HepG2 (cell line): ENCODE data around the gene OOSP1.

Experiments
- ARID3A ChIP-seq: IDR thresholded peaks from 2 replicates; pipeline ENCODE4 v1.6.1; 2012; ENCODE audit warnings: low read depth, low read length, improper control_type of control experiment
- FOXP1 ChIP-seq, 2 experiments: fragments of 450-650 bp in 1 of 2; IDR thresholded peaks; 2 replicates each; pipeline ENCODE4 v1.6.1; 2017 to 2018; ENCODE audit warnings: antibody characterized with exemption in 1 of 2
- HDAC1 ChIP-seq: sonication (generic); formaldehyde crosslinking; IDR thresholded peaks from 2 replicates; pipeline ENCODE4 v1.5.1; 2020; ENCODE audit warnings: mild to moderate bottlenecking, missing genetic modification reagents
- HMGXB4 ChIP-seq, 2 experiments: sonication (generic) in 1 of 2; formaldehyde crosslinking in 1 of 2; IDR thresholded peaks; 2 replicates each; pipeline versions ENCODE4 v1.4.0 to v1.6.1; 2018 to 2020; ENCODE audit warnings: missing genetic modification reagents in 2 of 2, borderline replicate concordance in 1 of 2, low read depth in 1 of 2, mild to moderate bottlenecking in 1 of 2, missing biosample characterization in 1 of 2
- NFIC ChIP-seq: IDR thresholded peaks from 2 replicates; pipeline ENCODE4 v1.6.1; 2012; ENCODE audit warnings: mild to moderate bottlenecking, low read length, inconsistent platforms
- POLR2AphosphoS5 ChIP-seq: IDR thresholded peaks from 2 replicates; pipeline ENCODE4 v1.6.1; 2012; ENCODE audit warnings: low read depth, low read length
- STAG1 ChIP-seq: sonication (generic); formaldehyde crosslinking; IDR thresholded peaks from 2 replicates; pipeline ENCODE4 v1.4.0; 2020; ENCODE audit warnings: missing genetic modification reagents
- ZFP36 ChIP-seq: fragments of 150-350 bp; IDR thresholded peaks from 2 replicates; pipeline ENCODE4 v1.6.1; 2018; ENCODE audit warnings: borderline replicate concordance, low read length, low read depth; ENCODE audit not compliant: partially characterized antibody
- ZFP36L2 ChIP-seq: sonication (generic); formaldehyde crosslinking; IDR thresholded peaks from 2 replicates; pipeline ENCODE4 v1.4.0; 2020; ENCODE audit warnings: missing genetic modification reagents
- ZFP91 ChIP-seq: sonication (generic); formaldehyde crosslinking; IDR thresholded peaks from 2 replicates; pipeline ENCODE4 v1.9.0; 2022; ENCODE audit warnings: missing genetic modification reagents, mild to moderate bottlenecking, borderline replicate concordance
- ZNF232 ChIP-seq: sonication (generic); formaldehyde crosslinking; IDR thresholded peaks from 2 replicates; pipeline ENCODE4 v1.4.0; 2020; ENCODE audit warnings: missing genetic modification reagents, borderline replicate concordance
- ZNF24 ChIP-seq: fragments of 450-650 bp; IDR thresholded peaks from 2 replicates; pipeline ENCODE4 v1.6.1; 2017; ENCODE audit warnings: antibody characterized with exemption, mild to moderate bottlenecking
- TF ChIP-seq, protein P1 (sequence below): sonication (generic); formaldehyde crosslinking; IDR thresholded peaks from 2 replicates; pipeline ENCODE4 v1.4.0; 2020; ENCODE audit warnings: missing genetic modification reagents
- TF ChIP-seq, protein P2 (sequence below): sonication (generic); formaldehyde crosslinking; IDR thresholded peaks from 2 replicates; pipeline ENCODE4 v1.9.0; 2021; ENCODE audit warnings: missing genetic modification reagents, borderline replicate concordance

DNA sequence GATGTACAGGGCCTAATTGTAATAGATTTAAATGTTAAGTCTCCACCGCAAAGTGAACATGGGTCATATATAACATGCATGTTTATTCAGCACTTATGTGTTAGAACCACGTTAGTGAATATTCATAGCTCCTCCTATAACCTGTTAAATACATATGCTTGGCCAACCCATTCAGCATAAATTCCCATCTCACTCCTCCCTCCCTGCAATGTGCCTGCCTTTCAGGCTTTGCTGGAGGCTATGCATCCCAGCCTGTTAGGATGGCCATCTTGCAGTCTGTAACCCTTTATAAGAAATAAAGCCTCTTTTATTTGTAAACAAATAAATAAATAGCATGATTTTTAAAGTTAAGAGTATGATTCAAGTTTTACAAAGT is 23.9 kb downstream of the OOSP1 start:
- TF ChIP-seq ZFP91 (CRISPR knock-in tag) (no peak), HMGXB4 (CRISPR knock-in tag; IDR thresholded peaks at IDR 0.05; ENCODE audit: borderline replicate concordance in 1 of 2, low read depth in 1 of 2) (no peak), ZFP36 (no peak), HDAC1 (CRISPR knock-in tag) (no peak), POLR2AphosphoS5 (no peak), ARID3A (no peak), STAG1 (CRISPR knock-in tag) (no peak), NFIC (no peak), ZNF232 (CRISPR knock-in tag) (no peak), FOXP1 (IDR thresholded peaks at IDR 0.05) (no peak), FOXP1 (CRISPR knock-in tag; IDR thresholded peaks at IDR 0.05) (no peak), ZFP36L2 (CRISPR knock-in tag) (no peak), ZNF24 (no peak)
- TF ChIP-seq, protein P1, sequence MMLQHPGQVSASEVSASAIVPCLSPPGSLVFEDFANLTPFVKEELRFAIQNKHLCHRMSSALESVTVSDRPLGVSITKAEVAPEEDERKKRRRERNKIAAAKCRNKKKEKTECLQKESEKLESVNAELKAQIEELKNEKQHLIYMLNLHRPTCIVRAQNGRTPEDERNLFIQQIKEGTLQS (CRISPR knock-in tag): no peak
- TF ChIP-seq, protein P2, sequence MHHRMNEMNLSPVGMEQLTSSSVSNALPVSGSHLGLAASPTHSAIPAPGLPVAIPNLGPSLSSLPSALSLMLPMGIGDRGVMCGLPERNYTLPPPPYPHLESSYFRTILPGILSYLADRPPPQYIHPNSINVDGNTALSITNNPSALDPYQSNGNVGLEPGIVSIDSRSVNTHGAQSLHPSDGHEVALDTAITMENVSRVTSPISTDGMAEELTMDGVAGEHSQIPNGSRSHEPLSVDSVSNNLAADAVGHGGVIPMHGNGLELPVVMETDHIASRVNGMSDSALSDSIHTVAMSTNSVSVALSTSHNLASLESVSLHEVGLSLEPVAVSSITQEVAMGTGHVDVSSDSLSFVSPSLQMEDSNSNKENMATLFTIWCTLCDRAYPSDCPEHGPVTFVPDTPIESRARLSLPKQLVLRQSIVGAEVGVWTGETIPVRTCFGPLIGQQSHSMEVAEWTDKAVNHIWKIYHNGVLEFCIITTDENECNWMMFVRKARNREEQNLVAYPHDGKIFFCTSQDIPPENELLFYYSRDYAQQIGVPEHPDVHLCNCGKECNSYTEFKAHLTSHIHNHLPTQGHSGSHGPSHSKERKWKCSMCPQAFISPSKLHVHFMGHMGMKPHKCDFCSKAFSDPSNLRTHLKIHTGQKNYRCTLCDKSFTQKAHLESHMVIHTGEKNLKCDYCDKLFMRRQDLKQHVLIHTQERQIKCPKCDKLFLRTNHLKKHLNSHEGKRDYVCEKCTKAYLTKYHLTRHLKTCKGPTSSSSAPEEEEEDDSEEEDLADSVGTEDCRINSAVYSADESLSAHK (CRISPR knock-in tag): no peak
